Memory B cell (primary cell): Measurements from ENCODE around the gene C5orf46.

ENCODE experiments used
- ATAC-seq: fragments of 150-1000 bp; cut with Tn5 transposase; 2 replicates; pipeline ENCODE4 v1.10.0; 2021; ENCODE audit warnings: low read depth, mild to moderate bottlenecking, moderate library complexity
- DNase-seq, 2 donors: peaks; one replicate each; pipeline ENCODE4 v3.0.0; 2022; ENCODE audit warnings: low spot score in 2 of 2
- H3K27ac Mint-ChIP-seq: one replicate; pipeline ENCODE4 v1.8.0; 2022; ENCODE audit warnings: mild to moderate bottlenecking, moderate library complexity, mixed read lengths
- H3K27me3 Mint-ChIP-seq: one replicate; pipeline ENCODE4 v1.8.0; 2022; ENCODE audit warnings: mixed read lengths
- H3K36me3 Mint-ChIP-seq: one replicate; pipeline ENCODE4 v1.8.0; 2022; ENCODE audit warnings: mild to moderate bottlenecking, mixed read lengths
- H3K4me1 Mint-ChIP-seq: one replicate; pipeline ENCODE4 v1.8.0; 2022; ENCODE audit warnings: mixed read lengths
- H3K4me3 Mint-ChIP-seq: one replicate; pipeline ENCODE4 v1.8.0; 2022; ENCODE audit warnings: mild to moderate bottlenecking, moderate library complexity, mixed read lengths
- H3K9me3 Mint-ChIP-seq: one replicate; pipeline ENCODE4 v1.8.0; 2022; ENCODE audit warnings: mixed read lengths

C5orf46 gene

DNA sequence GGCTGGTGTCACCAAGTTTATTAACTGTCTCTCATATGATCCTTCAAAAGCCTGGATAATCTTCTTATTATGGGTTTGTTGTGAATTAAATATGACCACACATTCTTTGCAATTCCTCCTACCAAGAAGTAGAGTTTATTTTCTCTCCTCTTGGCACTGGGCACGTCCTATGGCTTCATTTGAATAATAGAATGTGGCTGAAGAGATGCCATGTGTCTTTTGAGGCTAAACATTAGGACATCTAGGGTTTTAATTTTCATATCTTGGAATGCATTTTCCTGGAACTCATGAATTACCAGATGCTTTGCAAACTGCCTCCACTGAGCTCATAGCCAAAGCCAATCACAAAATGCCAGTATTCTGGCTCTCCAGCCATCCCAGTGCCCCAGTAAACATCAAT lies 47.8 kb downstream of the C5orf46 start:
- Mint-ChIP-seq H3K27me3 (peaks cover 4% of the 10 kb centered on the region), H3K4me3 (no peak overlapping the region), H3K4me1 (no peaks in the 10 kb centered on the region), H3K27ac (no peak overlapping the region), H3K9me3 (no peaks in the 10 kb centered on the region), H3K36me3 (no peaks in the 10 kb centered on the region)
- no peak for ATAC-seq
- no peak for DNase-seq

DNA sequence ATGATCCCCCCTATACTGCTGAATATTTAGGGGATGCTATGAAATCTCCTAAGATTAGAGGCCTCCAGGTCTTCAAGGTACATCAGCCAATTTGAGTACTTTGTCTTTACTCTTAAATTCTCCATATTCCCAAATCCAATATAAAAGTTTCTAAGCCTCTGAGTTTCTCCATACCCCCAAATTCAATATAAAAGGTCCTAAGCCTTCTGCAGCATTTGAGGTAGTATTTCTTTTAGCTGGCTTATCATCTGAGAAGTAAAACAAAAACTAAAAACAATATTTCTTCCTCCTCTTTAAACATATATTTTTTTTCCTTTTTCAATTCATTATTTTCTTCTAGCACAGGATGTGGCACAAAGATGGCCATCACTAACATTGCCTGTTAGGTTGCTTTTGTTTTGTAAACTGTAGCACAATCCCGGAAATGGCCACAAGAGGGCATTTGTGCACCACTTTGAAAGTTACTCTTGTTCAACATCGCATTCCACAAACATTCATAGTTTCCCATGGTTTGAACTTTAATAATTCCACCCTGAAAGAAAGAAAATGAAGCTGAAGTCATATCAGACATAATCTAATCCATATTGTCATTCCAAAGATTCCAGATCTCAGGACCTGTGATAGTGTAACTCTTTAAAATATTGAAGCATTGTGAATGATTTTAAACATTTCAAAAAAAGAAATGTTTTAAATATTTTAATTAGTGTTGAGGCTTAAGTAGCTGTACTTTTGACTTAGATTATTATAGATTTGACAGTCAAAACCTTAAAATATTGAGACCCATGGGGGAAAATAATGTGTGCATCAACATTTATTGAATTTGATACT lies 48.8 kb downstream of the C5orf46 start:
- H3K36me3 Mint-ChIP-seq, result no peaks in the 10 kb centered on the region
- H3K4me1 Mint-ChIP-seq, result no peaks in the 10 kb centered on the region
- H3K4me3 Mint-ChIP-seq, result no peak overlapping the region
- no peak overlapping the region for H3K27ac Mint-ChIP-seq
- ATAC-seq (no peak), DNase-seq (peak in 1 of 2 donors; percentile 21)
- H3K9me3 Mint-ChIP-seq, result no peaks in the 10 kb centered on the region
- H3K27me3 Mint-ChIP-seq, result peaks cover 5% of the 10 kb centered on the region

DNA sequence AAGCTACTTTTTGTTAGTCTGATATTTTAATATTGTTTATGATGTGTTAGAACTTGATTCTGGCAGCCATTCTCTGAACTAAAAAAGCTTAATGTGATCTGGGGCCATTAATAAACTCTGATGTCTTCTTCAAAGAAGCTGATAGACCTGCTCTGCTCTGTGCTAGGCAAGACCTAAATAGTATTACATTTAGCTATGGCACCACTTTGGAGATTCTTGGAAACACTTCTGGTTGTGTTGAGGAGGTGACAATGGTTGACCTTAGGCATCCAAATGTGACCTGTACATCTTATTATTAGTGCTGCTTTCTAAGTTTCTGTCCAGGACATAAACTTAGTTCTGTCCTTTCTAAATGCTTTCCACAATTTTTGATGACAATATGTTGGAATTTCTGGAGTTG lies 49.5 kb downstream of the C5orf46 start:
- Mint-ChIP-seq H3K27ac (no peak overlapping the region), H3K4me1 (no peaks in the 10 kb centered on the region), H3K27me3 (peaks cover 5% of the 10 kb centered on the region), H3K9me3 (no peaks in the 10 kb centered on the region), H3K36me3 (no peaks in the 10 kb centered on the region), H3K4me3 (no peak overlapping the region)
- DNase-seq, result no peak
- no peak for ATAC-seq

DNA sequence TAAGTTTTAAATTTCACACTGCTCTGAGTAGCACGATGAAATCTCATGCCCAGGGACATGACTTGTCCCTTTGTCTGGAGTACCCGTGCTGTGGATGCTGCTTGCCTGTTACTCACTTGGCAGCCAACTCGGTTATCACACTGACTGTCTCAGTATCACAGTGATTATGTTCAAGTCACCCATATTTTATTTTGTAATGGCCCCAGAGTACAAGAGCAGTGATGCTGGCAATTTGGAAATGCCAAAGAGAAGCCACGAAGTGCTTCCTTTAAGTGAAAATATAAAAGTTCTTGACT lies 50.6 kb downstream of the C5orf46 start:
- DNase-seq (no peak), ATAC-seq (no peak)
- Mint-ChIP-seq H3K4me3 (no peak overlapping the region), H3K4me1 (no peaks in the 10 kb centered on the region), H3K27ac (no peak overlapping the region), H3K27me3 (peaks cover 5% of the 10 kb centered on the region), H3K36me3 (no peaks in the 10 kb centered on the region), H3K9me3 (no peaks in the 10 kb centered on the region)

DNA sequence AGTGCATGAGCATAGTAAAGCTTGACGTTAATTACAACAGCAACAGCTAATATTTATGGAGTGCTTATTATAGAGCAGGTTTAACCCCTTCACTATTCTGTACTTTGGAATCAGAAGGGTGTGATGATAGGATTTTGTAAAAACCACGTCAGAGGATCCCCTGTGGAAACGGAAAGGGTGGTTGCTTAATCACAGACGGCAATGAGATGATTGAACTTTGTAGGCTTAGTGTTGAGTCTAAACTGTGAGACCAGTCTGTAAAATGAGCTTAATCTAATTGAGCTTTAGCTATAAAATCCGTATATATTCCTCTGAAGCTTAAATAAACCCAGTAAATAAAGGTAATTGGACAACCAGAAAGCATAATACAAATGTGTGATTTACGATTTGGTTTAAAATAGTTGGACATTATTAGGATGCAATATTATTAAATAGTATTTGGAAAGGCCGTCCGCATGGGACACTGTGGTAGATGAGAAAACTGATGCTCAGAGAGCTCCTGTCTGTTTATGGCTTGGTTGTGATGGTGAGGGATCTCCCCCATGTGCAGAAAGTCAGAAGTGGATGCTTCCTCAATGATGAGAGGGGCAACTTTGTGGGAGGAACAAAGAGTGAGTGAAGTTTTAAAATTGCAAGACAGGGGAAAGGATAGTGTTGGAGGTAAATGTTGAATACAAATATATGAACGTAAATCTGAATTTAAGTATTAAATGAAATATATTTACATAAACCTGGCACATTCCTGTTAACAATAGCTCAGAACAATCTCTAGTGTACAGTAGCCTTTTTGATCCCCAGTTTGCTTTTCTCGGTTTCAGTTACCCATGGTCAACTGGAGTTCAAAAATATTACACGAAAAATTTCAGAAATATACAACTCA lies 51.2 kb downstream of the C5orf46 start:
- ATAC-seq, result no peak
- H3K27me3 Mint-ChIP-seq, result peaks cover 5% of the 10 kb centered on the region
- DNase-seq, result no peak
- no peaks in the 10 kb centered on the region for H3K9me3 Mint-ChIP-seq
- H3K27ac Mint-ChIP-seq, result no peak overlapping the region
- H3K4me3 Mint-ChIP-seq, result no peak overlapping the region
- no peaks in the 10 kb centered on the region for H3K4me1 Mint-ChIP-seq
- H3K36me3 Mint-ChIP-seq, result no peaks in the 10 kb centered on the region

DNA sequence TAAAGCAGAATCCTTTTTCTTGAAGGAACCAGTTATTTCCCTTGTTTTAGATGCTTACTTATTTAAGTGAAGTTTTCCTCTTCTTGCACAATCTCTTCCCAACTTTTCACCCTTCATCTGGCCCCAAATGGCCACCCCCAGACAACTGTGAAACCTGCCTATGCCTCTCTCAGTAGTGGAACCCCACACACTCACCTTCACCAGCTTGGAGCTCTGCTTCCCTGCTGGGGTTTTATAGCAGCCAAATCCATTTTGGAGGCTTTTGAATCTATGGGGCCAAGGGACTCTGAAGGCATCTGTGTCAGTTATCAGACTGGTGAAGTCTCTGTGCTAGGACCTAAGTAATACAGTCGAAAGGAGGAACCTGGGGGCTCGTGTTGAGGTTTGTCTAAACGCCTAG lies 52.0 kb downstream of the C5orf46 start:
- Mint-ChIP-seq H3K36me3 (no peaks in the 10 kb centered on the region), H3K4me1 (no peaks in the 10 kb centered on the region), H3K27ac (no peak overlapping the region), H3K9me3 (no peaks in the 10 kb centered on the region), H3K4me3 (no peak overlapping the region), H3K27me3 (peaks cover 5% of the 10 kb centered on the region)
- ATAC-seq (no peak), DNase-seq (no peak)

DNA sequence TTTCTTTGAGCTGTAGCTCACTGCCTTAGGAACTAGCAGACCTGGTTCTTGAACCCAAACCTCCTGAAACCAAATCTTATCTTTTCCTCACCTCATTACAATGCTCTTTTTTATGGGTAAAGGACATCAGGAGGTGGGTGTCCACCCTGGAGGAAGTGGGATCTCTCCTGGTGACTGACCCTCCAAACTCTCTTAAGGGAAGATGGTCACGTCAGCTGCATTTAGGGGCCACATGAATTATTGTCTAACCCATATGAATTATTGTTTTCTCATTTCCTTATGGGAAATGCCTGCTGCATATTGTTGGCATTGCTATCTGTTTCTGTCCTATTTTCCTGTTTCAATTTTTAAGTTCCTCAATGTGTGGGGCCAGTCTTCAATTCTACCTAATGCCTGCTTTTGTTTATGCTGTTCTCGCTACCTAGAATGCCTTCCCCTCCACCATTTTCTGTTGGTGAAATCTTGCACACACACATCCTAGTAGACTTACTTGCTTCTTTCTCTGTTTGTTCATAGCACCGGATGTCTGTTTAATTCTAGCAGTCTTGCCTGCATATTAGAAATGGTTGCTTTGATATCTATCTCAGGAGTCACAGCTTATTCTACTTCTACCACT lies 52.9 kb downstream of the C5orf46 start:
- H3K27ac Mint-ChIP-seq, result no peak overlapping the region
- no peaks in the 10 kb centered on the region for H3K9me3 Mint-ChIP-seq
- no peak for DNase-seq
- no peaks in the 10 kb centered on the region for H3K4me1 Mint-ChIP-seq
- no peak overlapping the region for H3K4me3 Mint-ChIP-seq
- no peak for ATAC-seq
- H3K36me3 Mint-ChIP-seq, result no peaks in the 10 kb centered on the region
- peaks cover 5% of the 10 kb centered on the region for H3K27me3 Mint-ChIP-seq

DNA sequence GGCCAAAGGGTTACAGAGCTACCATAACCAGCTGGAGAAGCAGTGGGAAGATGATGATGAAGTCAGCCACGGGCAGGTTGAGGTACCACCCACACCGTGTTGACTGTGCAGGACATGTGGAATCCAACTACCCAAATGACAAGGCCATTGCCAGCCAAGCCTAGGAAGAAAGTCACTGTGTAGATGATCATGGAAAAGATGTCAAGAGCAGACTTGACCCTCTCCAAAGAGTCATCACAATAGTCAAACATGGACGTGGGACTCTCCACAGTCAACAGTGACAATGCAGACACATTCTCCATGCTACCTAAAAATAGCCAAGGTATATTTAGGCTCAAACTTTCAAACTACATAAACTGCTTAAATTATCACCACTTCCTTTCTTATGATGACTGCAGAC lies 54.0 kb downstream of the C5orf46 start:
- Mint-ChIP-seq H3K9me3 (no peaks in the 10 kb centered on the region), H3K27me3 (peaks cover 5% of the 10 kb centered on the region), H3K27ac (no peak overlapping the region), H3K4me1 (no peaks in the 10 kb centered on the region), H3K4me3 (no peak overlapping the region), H3K36me3 (no peaks in the 10 kb centered on the region)
- ATAC-seq (no peak), DNase-seq (no peak)

DNA sequence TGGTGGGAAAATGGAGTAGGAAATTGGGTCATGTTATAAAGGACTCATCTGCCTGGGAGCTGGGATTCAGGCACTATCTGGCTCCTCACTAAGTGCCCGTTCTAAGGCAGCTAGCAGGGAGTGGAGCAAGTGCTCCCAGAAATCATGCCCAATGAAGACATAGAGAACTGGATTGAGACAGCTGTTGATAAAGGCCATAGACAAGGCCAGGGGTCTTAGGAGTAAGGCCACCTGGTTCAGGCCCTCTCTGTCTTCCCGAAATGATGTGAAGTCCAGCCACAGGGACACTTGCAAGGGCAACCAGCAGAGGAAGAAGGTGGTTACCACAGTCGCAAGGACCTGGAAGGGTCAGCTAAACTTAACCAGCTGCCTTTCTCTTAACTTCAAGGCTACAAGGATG lies 54.8 kb downstream of the C5orf46 start:
- no peak for DNase-seq
- Mint-ChIP-seq H3K27ac (no peak overlapping the region), H3K27me3 (peaks cover 5% of the 10 kb centered on the region), H3K4me1 (no peaks in the 10 kb centered on the region), H3K4me3 (no peak overlapping the region), H3K36me3 (no peaks in the 10 kb centered on the region), H3K9me3 (no peaks in the 10 kb centered on the region)
- ATAC-seq, result no peak

DNA sequence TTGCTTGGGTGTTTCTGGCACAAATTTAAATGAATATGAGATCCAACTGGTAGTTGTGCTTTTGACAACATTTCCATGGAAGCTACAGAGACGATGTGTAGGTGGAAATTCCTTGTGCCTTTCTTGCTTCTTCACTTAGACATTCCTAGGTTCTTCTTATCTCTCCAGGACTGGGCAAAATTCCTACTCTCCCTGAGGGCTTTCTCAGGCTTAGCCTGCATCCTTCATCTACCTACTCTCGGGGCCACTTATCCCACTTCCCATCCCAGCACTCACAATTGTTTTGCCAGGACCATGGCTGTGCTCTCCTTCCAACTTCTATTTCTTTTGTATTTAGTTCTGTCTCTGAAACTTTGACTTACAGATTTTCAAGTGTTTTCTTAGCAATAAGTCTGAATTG lies 57.1 kb downstream of the C5orf46 start:
- Mint-ChIP-seq H3K9me3 (no peaks in the 10 kb centered on the region), H3K27ac (no peak overlapping the region)

DNA sequence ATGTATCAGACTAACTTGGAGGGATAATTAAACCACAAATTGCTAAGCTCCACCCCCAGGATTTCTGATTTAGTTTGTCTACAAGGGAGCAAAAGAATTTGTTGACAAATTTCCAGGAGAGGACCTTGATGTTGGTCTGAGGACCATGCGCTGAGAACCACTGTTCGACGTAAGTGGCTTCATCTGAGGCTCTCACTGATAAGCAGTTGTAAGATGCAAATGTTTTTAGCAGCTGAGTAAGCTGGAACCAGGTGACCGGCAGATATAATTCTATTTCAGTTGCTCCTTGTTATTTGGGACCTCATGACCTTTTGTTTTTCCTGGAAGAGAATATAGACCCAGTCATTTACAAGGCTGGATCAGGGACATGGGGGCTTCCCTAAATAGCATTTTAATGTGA lies 60.7 kb downstream of the C5orf46 start:
- H3K9me3 Mint-ChIP-seq, result no peaks in the 10 kb centered on the region
- no peak for DNase-seq
- no peak overlapping the region for H3K27ac Mint-ChIP-seq
- H3K4me1 Mint-ChIP-seq, result no peaks in the 10 kb centered on the region
- no peak for ATAC-seq
- no peak overlapping the region for H3K4me3 Mint-ChIP-seq
- H3K27me3 Mint-ChIP-seq, result no peaks in the 10 kb centered on the region
- no peaks in the 10 kb centered on the region for H3K36me3 Mint-ChIP-seq

More for the DNA sequence above, 57.1 kb downstream of the C5orf46 start:
- DNase-seq, result no peak
- no peak overlapping the region for H3K4me3 Mint-ChIP-seq
- H3K27me3 Mint-ChIP-seq, result peaks cover 3% of the 10 kb centered on the region
- no peak for ATAC-seq
- H3K36me3 Mint-ChIP-seq, result no peaks in the 10 kb centered on the region
- H3K4me1 Mint-ChIP-seq, result no peaks in the 10 kb centered on the region

DNA sequence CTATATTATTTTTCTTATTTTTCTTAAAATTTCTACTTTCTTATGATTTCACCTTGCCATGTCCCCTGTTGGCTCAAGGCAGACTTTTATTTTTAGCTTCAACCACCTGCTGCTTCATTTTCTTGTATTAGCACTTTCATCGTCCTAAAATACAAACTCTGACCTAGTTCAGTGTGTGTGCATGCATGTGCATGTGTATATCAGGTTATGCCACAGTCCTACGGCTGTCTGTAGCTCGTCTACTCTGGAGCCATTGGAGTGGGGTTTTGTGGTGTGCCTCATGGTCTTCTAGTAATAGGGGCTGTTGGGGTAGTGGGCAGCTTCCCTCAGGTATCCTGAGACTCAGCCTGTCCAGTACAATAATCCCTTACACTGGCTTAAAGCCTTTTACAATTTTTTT lies 61.5 kb downstream of the C5orf46 start:
- H3K4me3 Mint-ChIP-seq, result no peak overlapping the region

DNA sequence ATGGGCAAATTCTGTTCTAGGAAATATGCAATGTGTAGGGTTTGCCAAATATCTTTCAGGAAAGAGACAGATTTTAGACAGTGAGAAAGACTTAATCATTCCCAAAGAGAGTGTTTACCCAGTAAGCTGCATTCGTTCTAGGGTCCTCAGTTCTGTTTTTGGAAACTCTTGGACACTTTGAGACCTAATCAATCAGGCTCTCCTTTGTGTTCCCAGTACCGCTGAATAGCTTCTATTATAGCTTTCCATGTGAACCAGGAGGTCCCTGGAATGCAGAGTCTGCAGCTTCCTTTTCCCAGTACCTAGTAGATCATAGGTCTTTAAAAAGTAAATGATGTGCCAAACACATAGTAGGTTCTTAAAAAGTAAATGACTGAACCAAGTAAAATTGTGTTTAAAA lies 63.5 kb downstream of the C5orf46 start:
- H3K4me1 Mint-ChIP-seq, result no peaks in the 10 kb centered on the region
- H3K36me3 Mint-ChIP-seq, result no peaks in the 10 kb centered on the region
- ATAC-seq (no peak), DNase-seq (no peak)
- H3K27ac Mint-ChIP-seq, result no peak overlapping the region
- H3K27me3 Mint-ChIP-seq, result no peaks in the 10 kb centered on the region
- H3K4me3 Mint-ChIP-seq, result no peak overlapping the region
- H3K9me3 Mint-ChIP-seq, result no peaks in the 10 kb centered on the region

More for the DNA sequence above, 61.5 kb downstream of the C5orf46 start:
- DNase-seq, result no peak
- no peaks in the 10 kb centered on the region for H3K27me3 Mint-ChIP-seq
- no peaks in the 10 kb centered on the region for H3K9me3 Mint-ChIP-seq
- H3K36me3 Mint-ChIP-seq, result no peaks in the 10 kb centered on the region
- H3K4me1 Mint-ChIP-seq, result no peaks in the 10 kb centered on the region
- ATAC-seq, result no peak
- no peak overlapping the region for H3K27ac Mint-ChIP-seq
